HCT116 (cell line): ENCODE measurements around the gene SLC13A4. TPM values are rescaled to one million over a fixed set of nuclear protein-coding genes. Genes with fewer than 3 reads are reported as not detected.

Experiments used
- ATAC-seq: fragments of 200-7000 bp; cut with Tn5 transposase; 2 replicates; pipeline ENCODE4 v1.9.1; 2020; ENCODE audit warnings: mild to moderate bottlenecking, moderate library complexity
- BruUV-seq: library from RNA; stranded (reverse); fragments of 400-500 nt; replicated peaks from 2 replicates; lab custom pipeline; 2021; lab: Mats Ljungman, UMichigan
- CTCF ChIA-PET: fragments of 300-600 bp; sonication (Branson Sonifier 250); formaldehyde crosslinking; loops from one replicate; lab custom pipeline; 2021; ENCODE audit warnings: antibody characterized with exemption; lab: Charles Lee
- POLR2A ChIA-PET: fragments of 300-600, 350-600 bp; sonication (Branson Sonifier 250); formaldehyde crosslinking; loops from one replicate; lab custom pipeline; 2021; ENCODE audit warnings: antibody characterized with exemption; lab: Charles Lee
- RAD21 ChIA-PET, 2 experiments: fragments of 300-600 bp; sonication (Branson Sonifier 250); formaldehyde crosslinking; loops; one replicate each; lab custom pipeline; 2023; ENCODE audit warnings: low total read pairs in 2 of 2; ENCODE audit not compliant: uncharacterized antibody in 2 of 2, unreplicated experiment in 2 of 2, low non-redundant PET in 1 of 2; lab: Charles Lee
- DNase-seq: peaks from one replicate; pipeline ENCODE4 v3.0.0-alpha.2; 2010; ENCODE audit warnings: low read depth, low spot score
- H2AFZ ChIP-seq: fragments of 200-600 bp; shearing (Covaris generic), sonication (generic); 2 replicates; pipeline ENCODE4 v1.6.1; 2017; ENCODE audit warnings: low read depth, mixed run types, mixed read lengths, antibody characterized with exemption, low read length; ENCODE audit not compliant: poor library complexity, severe bottlenecking
- H3K27ac ChIP-seq: 2 replicates; pipeline ENCODE4 v1.5.1; 2012; ENCODE audit warnings: low read depth, low read length
- H3K27me3 ChIP-seq: fragments of 200-600 bp; sonication (generic); 2 replicates; pipeline ENCODE4 v1.6.1; 2016; ENCODE audit warnings: mixed run types, low read length, mixed read lengths; ENCODE audit not compliant: insufficient read depth
- H3K36me3 ChIP-seq, 2 experiments: fragments of 200-500 bp in 1 of 2; fragments of 200-600 bp in 1 of 2; sonication (Bioruptor generic) in 1 of 2; sonication (generic) in 1 of 2; 2 replicates each; pipeline versions ENCODE4 v1.5.1 to v1.6.1; 2014 to 2016; ENCODE audit warnings: low read length in 2 of 2, inconsistent platforms in 1 of 2, mixed read lengths in 1 of 2, mixed run types in 1 of 2; ENCODE audit not compliant: insufficient read depth in 2 of 2, control insufficient read depth in 1 of 2
- H3K4me1 ChIP-seq, 2 experiments: fragments of 200-600 bp in 1 of 2; sonication (generic) in 1 of 2; 2 replicates each; pipeline versions ENCODE4 v1.5.1 to v1.6.1; 2012 to 2017; ENCODE audit warnings: low read length in 2 of 2, inconsistent platforms in 1 of 2, mild to moderate bottlenecking in 1 of 2, mixed read lengths in 1 of 2, mixed run types in 1 of 2, moderate library complexity in 1 of 2; ENCODE audit not compliant: insufficient read depth in 2 of 2, control insufficient read depth in 1 of 2
- H3K4me2 ChIP-seq: fragments of 200-600 bp; sonication (generic); 2 replicates; pipeline ENCODE4 v1.6.1; 2017; ENCODE audit warnings: mixed run types, low read length, mixed read lengths
- H3K4me3 ChIP-seq, 2 experiments: fragments of 200-600 bp in 1 of 2; sonication (generic) in 1 of 2; replicated peaks in 1 of 2; 2 replicates each; pipeline ENCODE4 v1.5.1; 2011 to 2016; ENCODE audit warnings: low read length in 2 of 2, control low read depth in 1 of 2, low read depth in 1 of 2, mild to moderate bottlenecking in 1 of 2, mixed read lengths in 1 of 2, mixed run types in 1 of 2
- H3K79me2 ChIP-seq: fragments of 200-600 bp; sonication (generic); 2 replicates; pipeline ENCODE4 v1.6.1; 2017; ENCODE audit warnings: mild to moderate bottlenecking, mixed run types, low read length, moderate library complexity, mixed read lengths; ENCODE audit not compliant: insufficient read depth
- H3K9ac ChIP-seq: fragments of 200-600 bp; sonication (generic); 2 replicates; pipeline ENCODE4 v1.6.1; 2016; ENCODE audit warnings: low read length, mixed read lengths
- H3K9me2 ChIP-seq: fragments of 200-600 bp; sonication (generic), shearing (Covaris generic); 2 replicates; pipeline ENCODE4 v1.6.1; 2017; ENCODE audit warnings: mixed run types, mild to moderate bottlenecking, moderate library complexity; ENCODE audit not compliant: insufficient read depth
- H3K9me3 ChIP-seq, 2 experiments: fragments of 200-500 bp in 1 of 2; fragments of 200-600 bp in 1 of 2; sonication (Bioruptor generic) in 1 of 2; sonication (generic) in 1 of 2; 2 replicates each; pipeline ENCODE4 v1.6.1; 2014 to 2017; ENCODE audit warnings: low read length in 2 of 2, mixed read lengths in 2 of 2, inconsistent platforms in 1 of 2, low read depth in 1 of 2, mild to moderate bottlenecking in 1 of 2, mixed run types in 1 of 2, moderate library complexity in 1 of 2; ENCODE audit not compliant: control insufficient read depth in 1 of 2, insufficient read depth in 1 of 2
- H4K20me1 ChIP-seq: fragments of 200-600 bp; sonication (generic), shearing (Covaris generic); 2 replicates; pipeline ENCODE4 v1.6.1; 2017; ENCODE audit warnings: mixed run types, mild to moderate bottlenecking, moderate library complexity; ENCODE audit not compliant: insufficient read depth
- CBX3 ChIP-seq: IDR thresholded peaks from 2 replicates; pipeline ENCODE4 v1.6.1; 2012; ENCODE audit warnings: low read depth
- EGR1 ChIP-seq: IDR thresholded peaks from 2 replicates; pipeline ENCODE4 v1.6.1; 2012; ENCODE audit warnings: low read depth
- ELF1 ChIP-seq: IDR thresholded peaks from 2 replicates; pipeline ENCODE4 v1.6.1; 2012; ENCODE audit warnings: low read depth, borderline replicate concordance
- FOSL1 ChIP-seq: IDR thresholded peaks from 2 replicates; pipeline ENCODE4 v1.6.1; 2012; ENCODE audit warnings: low read depth
- POLR2AphosphoS5 ChIP-seq: IDR thresholded peaks from 2 replicates; pipeline ENCODE4 v1.6.1; 2011; ENCODE audit warnings: mild to moderate bottlenecking, low read depth, low read length, moderate library complexity
- SP1 ChIP-seq: IDR thresholded peaks from 2 replicates; pipeline ENCODE4 v1.6.1; 2012; ENCODE audit warnings: low read depth
- TCF7L2 ChIP-seq: IDR thresholded peaks from 2 replicates; pipeline ENCODE4 v1.7.0; 2011; ENCODE audit warnings: borderline replicate concordance, inconsistent platforms; ENCODE audit not compliant: insufficient read depth, insufficient read length; ENCODE audit errors: extremely low read depth
- YY1 ChIP-seq: IDR thresholded peaks from 2 replicates; pipeline ENCODE4 v1.6.1; 2011; ENCODE audit warnings: low read length, low read depth, moderate library complexity, mild to moderate bottlenecking; ENCODE audit not compliant: insufficient replicate concordance; ENCODE audit errors: extremely low read depth
- ZFX ChIP-seq: fragments of 450-650 bp; IDR thresholded peaks from 2 replicates; pipeline ENCODE4 v1.6.1; 2017
- intact Hi-C: fragments of 100-400 bp; cut with micrococcal nuclease; formaldehyde crosslinking; loops from 2 replicates; pipeline ENCODE4 v1.10.0; 2022
- total RNA-seq: library from RNA; stranded (reverse); gene quantifications from one replicate; pipeline ENCODE4 v1.2.1, GENCODE V29; 2021; ENCODE audit not compliant: unreplicated experiment
- TF ChIP-seq, protein P1 (sequence below): IDR thresholded peaks from 2 replicates; pipeline ENCODE4 v1.6.1; 2012
- TF ChIP-seq, protein P2 (sequence below): IDR thresholded peaks from 2 replicates; pipeline ENCODE4 v1.6.1; 2011; ENCODE audit warnings: mild to moderate bottlenecking, low read length, moderate library complexity; ENCODE audit not compliant: insufficient replicate concordance; ENCODE audit errors: extremely low read depth
- TF ChIP-seq, protein P3 (sequence below), 3 experiments: fragments of 200-600 bp in 1 of 3; sonication (generic) in 1 of 3; IDR thresholded peaks in 2 of 3; conservative IDR thresholded peaks in 1 of 3; 2 replicates each; pipeline ENCODE4 v1.5.1; 2012 to 2017; ENCODE audit warnings: low read depth in 2 of 3, low read length in 2 of 3, antibody characterized with exemption in 1 of 3, borderline replicate concordance in 1 of 3, control low read depth in 1 of 3, mild to moderate bottlenecking in 1 of 3, mixed read lengths in 1 of 3, mixed run types in 1 of 3, moderate library complexity in 1 of 3; ENCODE audit not compliant: insufficient read depth in 1 of 3

Gene SLC13A4
- total RNA-seq, 1 experiment from 2014 or later = 0.30 TPM

DNA sequence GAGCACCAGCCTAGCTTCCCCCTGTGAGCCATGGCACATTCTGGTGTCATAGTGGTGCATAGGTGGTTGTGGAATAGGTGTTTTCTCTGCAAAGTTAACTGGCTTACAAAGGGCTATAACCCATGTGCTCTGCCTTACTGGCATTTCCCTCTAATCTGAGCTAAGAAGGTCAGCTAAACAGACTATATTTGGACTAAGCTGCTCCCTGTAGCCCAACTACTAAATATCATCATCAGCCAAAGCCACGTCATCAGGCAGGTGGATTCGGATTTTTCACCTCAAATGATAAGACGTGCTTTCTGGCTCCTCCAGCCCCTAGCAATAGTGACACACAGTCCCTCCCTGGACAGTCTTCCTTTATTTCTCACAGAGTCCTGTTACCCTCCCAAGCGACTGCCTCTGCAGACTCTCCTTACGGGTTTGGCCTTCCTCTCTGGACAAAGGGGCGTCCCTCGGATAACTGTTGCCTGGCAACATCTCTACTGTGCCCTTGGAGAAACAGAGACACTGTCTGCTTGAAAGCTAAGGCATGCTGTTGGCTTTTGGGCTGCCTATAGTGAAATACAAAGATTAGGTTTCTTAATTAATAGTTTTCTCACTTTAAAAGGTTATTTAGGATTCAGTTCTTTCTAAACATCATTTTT lies 9.1 kb downstream of the SLC13A4 start:
- POLR2A ChIA-PET = no interaction called here

More for the DNA sequence above, 9.1 kb downstream of the SLC13A4 start:
- ChIA-PET RAD21 (no interaction called here), CTCF (no interaction called here)
- H3K4me2 ChIP-seq = no peak overlapping the region
- no peaks in the 10 kb centered on the region for H3K9me3 ChIP-seq
- ATAC-seq (no peak), DNase-seq (no peak)
- BruUV-seq = no TSS peak
- H3K4me3 ChIP-seq = no peak overlapping the region
- H3K36me3 ChIP-seq = no peaks in the 10 kb centered on the region
- H3K9me2 ChIP-seq = no peaks in the 10 kb centered on the region
- TF ChIP-seq CBX3 (no peak), ZFX (no peak), YY1 (no peak), TCF7L2 (no peak), EGR1 (no peak), SP1 (no peak), ELF1 (no peak), POLR2AphosphoS5 (no peak), FOSL1 (no peak)
- TF ChIP-seq, protein P1, sequence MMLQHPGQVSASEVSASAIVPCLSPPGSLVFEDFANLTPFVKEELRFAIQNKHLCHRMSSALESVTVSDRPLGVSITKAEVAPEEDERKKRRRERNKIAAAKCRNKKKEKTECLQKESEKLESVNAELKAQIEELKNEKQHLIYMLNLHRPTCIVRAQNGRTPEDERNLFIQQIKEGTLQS = no peak
- TF ChIP-seq, protein P2, sequence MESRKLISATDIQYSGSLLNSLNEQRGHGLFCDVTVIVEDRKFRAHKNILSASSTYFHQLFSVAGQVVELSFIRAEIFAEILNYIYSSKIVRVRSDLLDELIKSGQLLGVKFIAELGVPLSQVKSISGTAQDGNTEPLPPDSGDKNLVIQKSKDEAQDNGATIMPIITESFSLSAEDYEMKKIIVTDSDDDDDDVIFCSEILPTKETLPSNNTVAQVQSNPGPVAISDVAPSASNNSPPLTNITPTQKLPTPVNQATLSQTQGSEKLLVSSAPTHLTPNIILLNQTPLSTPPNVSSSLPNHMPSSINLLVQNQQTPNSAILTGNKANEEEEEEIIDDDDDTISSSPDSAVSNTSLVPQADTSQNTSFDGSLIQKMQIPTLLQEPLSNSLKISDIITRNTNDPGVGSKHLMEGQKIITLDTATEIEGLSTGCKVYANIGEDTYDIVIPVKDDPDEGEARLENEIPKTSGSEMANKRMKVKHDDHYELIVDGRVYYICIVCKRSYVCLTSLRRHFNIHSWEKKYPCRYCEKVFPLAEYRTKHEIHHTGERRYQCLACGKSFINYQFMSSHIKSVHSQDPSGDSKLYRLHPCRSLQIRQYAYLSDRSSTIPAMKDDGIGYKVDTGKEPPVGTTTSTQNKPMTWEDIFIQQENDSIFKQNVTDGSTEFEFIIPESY = no peak
- TF ChIP-seq, protein P3, sequence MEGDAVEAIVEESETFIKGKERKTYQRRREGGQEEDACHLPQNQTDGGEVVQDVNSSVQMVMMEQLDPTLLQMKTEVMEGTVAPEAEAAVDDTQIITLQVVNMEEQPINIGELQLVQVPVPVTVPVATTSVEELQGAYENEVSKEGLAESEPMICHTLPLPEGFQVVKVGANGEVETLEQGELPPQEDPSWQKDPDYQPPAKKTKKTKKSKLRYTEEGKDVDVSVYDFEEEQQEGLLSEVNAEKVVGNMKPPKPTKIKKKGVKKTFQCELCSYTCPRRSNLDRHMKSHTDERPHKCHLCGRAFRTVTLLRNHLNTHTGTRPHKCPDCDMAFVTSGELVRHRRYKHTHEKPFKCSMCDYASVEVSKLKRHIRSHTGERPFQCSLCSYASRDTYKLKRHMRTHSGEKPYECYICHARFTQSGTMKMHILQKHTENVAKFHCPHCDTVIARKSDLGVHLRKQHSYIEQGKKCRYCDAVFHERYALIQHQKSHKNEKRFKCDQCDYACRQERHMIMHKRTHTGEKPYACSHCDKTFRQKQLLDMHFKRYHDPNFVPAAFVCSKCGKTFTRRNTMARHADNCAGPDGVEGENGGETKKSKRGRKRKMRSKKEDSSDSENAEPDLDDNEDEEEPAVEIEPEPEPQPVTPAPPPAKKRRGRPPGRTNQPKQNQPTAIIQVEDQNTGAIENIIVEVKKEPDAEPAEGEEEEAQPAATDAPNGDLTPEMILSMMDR (IDR thresholded peaks at IDR 0.05 in 2 of 3, conservative IDR thresholded peaks at IDR 0.05 in 1 of 3; ENCODE audit: borderline replicate concordance in 1 of 3, insufficient read depth in 1 of 3, low read depth in 2 of 3, low read length in 2 of 3) = no peak
- no peak overlapping the region for H2AFZ ChIP-seq
- no peak overlapping the region for H3K27ac ChIP-seq
- no peaks in the 10 kb centered on the region for H3K79me2 ChIP-seq
- no peaks in the 10 kb centered on the region for H3K27me3 ChIP-seq
- intact Hi-C loops = no loop called here
- H3K4me1 ChIP-seq = peaks cover 27 to 33% of the 10 kb centered on the region in 2 experiments
- no peaks in the 10 kb centered on the region for H4K20me1 ChIP-seq
- H3K9ac ChIP-seq = no peak overlapping the region
